Measurements from ENCODE around the gene CCSER2. TPM values are rescaled to one million over a fixed set of nuclear protein-coding genes. Genes with fewer than 3 reads are reported as not detected.

Gene CCSER2
- total and polyA plus RNA-seq, 8 donors, result 7.0 to 87.9 (median 27.1) TPM

- Histone ChIP-seq H3K27me3 (peaks cover 0 to 53% (median 0%) of the 10 kb centered on the region in 3 donors), H3K4me3 (no peak overlapping the region), H3K9me3 (no peaks in the 10 kb centered on the region), H3K36me3 (no peaks in the 10 kb centered on the region), H3K4me1 (peaks cover 6 to 13% (median 11%) of the 10 kb centered on the region in 4 donors), H3K27ac (no peak overlapping the region)
- TF ChIP-seq POLR2A (IDR thresholded peaks at IDR 0.05) (no peak), CTCF (IDR thresholded peaks at IDR 0.05) (no peak), EP300 (IDR thresholded peaks at IDR 0.05) (no peak), POLR2AphosphoS5 (IDR thresholded peaks at IDR 0.05) (no peak)
- intact Hi-C loops (cut with DNase I; ENCODE audit: low total_unique reads), result no loop called here
- WGBS, 5 donors, result 79 to 85% (median 82%) methylated on average over 5 of the region's 5 CpGs
- DNase-seq, result no peak
Observed at GRCh38 chr10:84543948-84544347, 215.6 kb downstream of the CCSER2 start.

- no peaks in the 10 kb centered on the region for H3K9me3 ChIP-seq
- no peak overlapping the region for H3K4me3 ChIP-seq
- no peaks in the 10 kb centered on the region for H3K36me3 ChIP-seq
- H3K27ac ChIP-seq, result no peak overlapping the region
- peaks cover 4 to 7% (median 5%) of the 10 kb centered on the region in 4 donors for H3K4me1 ChIP-seq
- intact Hi-C loops (cut with DNase I; ENCODE audit: low total_unique reads), result no loop called here
- DNase-seq, result no peak
- no peak for TF ChIP-seq POLR2AphosphoS5 (IDR thresholded peaks at IDR 0.05)
- no peak for TF ChIP-seq EP300 (IDR thresholded peaks at IDR 0.05)
- TF ChIP-seq CTCF (IDR thresholded peaks at IDR 0.05), result no peak
- no peak for TF ChIP-seq POLR2A (IDR thresholded peaks at IDR 0.05)
- peaks cover 0 to 53% (median 0%) of the 10 kb centered on the region in 3 donors for H3K27me3 ChIP-seq
Observed at GRCh38 chr10:84545651-84546050, 217.3 kb downstream of the CCSER2 start.

- no peak for TF ChIP-seq POLR2A (IDR thresholded peaks at IDR 0.05)
- TF ChIP-seq CTCF (IDR thresholded peaks at IDR 0.05), result no peak
- TF ChIP-seq POLR2AphosphoS5 (IDR thresholded peaks at IDR 0.05), result no peak
- TF ChIP-seq EP300 (IDR thresholded peaks at IDR 0.05), result no peak
- H3K4me3 ChIP-seq, result no peak overlapping the region
- H3K27me3 ChIP-seq, result peaks cover 0 to 51% (median 0%) of the 10 kb centered on the region in 3 donors
- no peak overlapping the region for H3K27ac ChIP-seq
- no peaks in the 10 kb centered on the region for H3K9me3 ChIP-seq
- H3K4me1 ChIP-seq, result no peaks in the 10 kb centered on the region
- no peaks in the 10 kb centered on the region for H3K36me3 ChIP-seq
- intact Hi-C loops (cut with DNase I; ENCODE audit: low total_unique reads), result no loop called here
- DNase-seq, result no peak
- 73 to 83% (median 80%) methylated on average over 8 of the region's 8 CpGs for WGBS, 5 donors
Observed at GRCh38 chr10:84546609-84547008, 218.2 kb downstream of the CCSER2 start.

- DNase-seq, result no peak
- H3K27me3 ChIP-seq, result peaks cover 0 to 51% (median 0%) of the 10 kb centered on the region in 3 donors
- intact Hi-C loops (cut with DNase I; ENCODE audit: low total_unique reads), result no loop called here
- H3K36me3 ChIP-seq, result no peaks in the 10 kb centered on the region
- TF ChIP-seq POLR2AphosphoS5 (IDR thresholded peaks at IDR 0.05) (no peak), CTCF (IDR thresholded peaks at IDR 0.05) (no peak), POLR2A (IDR thresholded peaks at IDR 0.05) (no peak), EP300 (IDR thresholded peaks at IDR 0.05) (no peak)
- no peaks in the 10 kb centered on the region for H3K4me1 ChIP-seq
- no peak overlapping the region for H3K4me3 ChIP-seq
- WGBS, 5 donors, result 57 to 72% (median 65%) methylated on average over 3 of the region's 3 CpGs
- H3K27ac ChIP-seq, result no peak overlapping the region
- no peaks in the 10 kb centered on the region for H3K9me3 ChIP-seq
Observed at GRCh38 chr10:84547616-84548015, 219.2 kb downstream of the CCSER2 start.
